Neural cell (in vitro differentiated cells): ENCODE results near the gene FOXP4. TPM values are rescaled to one million over a fixed set of nuclear protein-coding genes. Genes with fewer than 3 reads are reported as not detected.

Source experiments
- H2AFZ ChIP-seq: fragments of 200-600, 300-800 bp; sonication (generic), shearing (Covaris generic); 2 replicates; pipeline ENCODE4 v1.6.0; 2014; ENCODE audit warnings: low read depth, mild to moderate bottlenecking, antibody characterized with exemption, low read length, moderate library complexity
- H3F3A ChIP-seq: fragments of 200-600 bp; shearing (Covaris generic); 2 replicates; pipeline ENCODE4 v1.6.1; 2016; ENCODE audit warnings: mild to moderate bottlenecking, moderate library complexity, mixed read lengths, antibody characterized with exemption, low read length; ENCODE audit not compliant: insufficient read depth, poor library complexity, severe bottlenecking
- H3K27ac ChIP-seq: fragments of 200-600, 300-800 bp; sonication (generic), shearing (Covaris generic); 2 replicates; pipeline ENCODE4 v1.5.1; 2014; ENCODE audit warnings: mild to moderate bottlenecking, low read length, moderate library complexity
- H3K27me3 ChIP-seq: fragments of 300-800, 200-600 bp; sonication (generic), shearing (Covaris generic); 2 replicates; pipeline ENCODE4 v1.6.0; 2014; ENCODE audit warnings: mild to moderate bottlenecking, low read depth, low read length, moderate library complexity; ENCODE audit not compliant: insufficient read depth
- H3K36me3 ChIP-seq: fragments of 300-800, 200-600 bp; sonication (generic), shearing (Covaris generic); 2 replicates; pipeline ENCODE4 v1.5.1; 2014; ENCODE audit warnings: mild to moderate bottlenecking, antibody characterized with exemption, low read length, moderate library complexity; ENCODE audit not compliant: insufficient read depth
- H3K4me2 ChIP-seq: fragments of 300-800, 200-600 bp; sonication (generic), shearing (Covaris generic); 2 replicates; pipeline ENCODE4 v1.6.0; 2014; ENCODE audit warnings: mild to moderate bottlenecking, low read length
- H3K4me3 ChIP-seq: fragments of 300-800, 200-600 bp; sonication (generic), shearing (Covaris generic); 2 replicates; pipeline ENCODE4 v1.5.1; 2014; ENCODE audit warnings: mild to moderate bottlenecking, low read length, moderate library complexity
- H3K79me2 ChIP-seq: fragments of 200-600 bp; shearing (Covaris generic); replicated peaks from 2 replicates; pipeline ENCODE4 v1.6.0; 2014; ENCODE audit warnings: mild to moderate bottlenecking, low read length, moderate library complexity; ENCODE audit not compliant: insufficient read depth
- H3K9ac ChIP-seq: fragments of 300-800, 200-600 bp; sonication (generic), shearing (Covaris generic); 2 replicates; pipeline ENCODE4 v1.6.1; 2016; ENCODE audit warnings: mild to moderate bottlenecking, low read length, mixed read lengths
- H3K9me2 ChIP-seq: fragments of 200-600 bp; shearing (Covaris generic); 2 replicates; pipeline ENCODE4 v1.6.1; 2016; ENCODE audit warnings: mild to moderate bottlenecking, low read length, mixed read lengths; ENCODE audit not compliant: insufficient read depth
- H3K9me3 ChIP-seq: fragments of 200-600, 300-800 bp; sonication (generic), shearing (Covaris generic); 2 replicates; pipeline ENCODE4 v1.6.1; 2016; ENCODE audit warnings: mild to moderate bottlenecking, mixed run types, low read length, moderate library complexity, mixed read lengths
- H4K20me1 ChIP-seq: fragments of 200-600 bp; shearing (Covaris generic); 2 replicates; pipeline ENCODE4 v1.6.1; 2016; ENCODE audit warnings: mild to moderate bottlenecking, mixed run types; ENCODE audit not compliant: insufficient read depth
- CTCF ChIP-seq: fragments of 450-650 bp; IDR thresholded peaks from 2 replicates; pipeline ENCODE4 v1.5.1; 2014; ENCODE audit warnings: antibody characterized with exemption, mild to moderate bottlenecking, moderate library complexity; ENCODE audit not compliant: poor library complexity, severe bottlenecking
- EP300 ChIP-seq: fragments of 450-650 bp; conservative IDR thresholded peaks from 2 replicates; pipeline ENCODE4 v1.6.1; 2014; ENCODE audit warnings: antibody characterized with exemption, mild to moderate bottlenecking, moderate library complexity; ENCODE audit not compliant: poor library complexity, severe bottlenecking
- EZH2 ChIP-seq: fragments of 200-600, 300-800 bp; shearing (Covaris generic), sonication (generic); IDR thresholded peaks from 2 replicates; pipeline ENCODE4 v1.6.1; 2014; ENCODE audit warnings: antibody characterized with exemption, low read length, borderline replicate concordance, mild to moderate bottlenecking; ENCODE audit not compliant: insufficient read depth, poor library complexity, severe bottlenecking
- MXI1 ChIP-seq: fragments of 450-650 bp; conservative IDR thresholded peaks from 2 replicates; pipeline ENCODE4 v1.6.1; 2014; ENCODE audit warnings: antibody characterized with exemption, mild to moderate bottlenecking; ENCODE audit not compliant: poor library complexity, severe bottlenecking
- POLR2AphosphoS5 ChIP-seq: IDR thresholded peaks from 2 replicates; pipeline ENCODE4 v1.6.1; 2012
- RAD21 ChIP-seq: fragments of 450-650 bp; conservative IDR thresholded peaks from 2 replicates; pipeline ENCODE4 v1.6.1; 2014; ENCODE audit warnings: antibody characterized with exemption, mild to moderate bottlenecking, moderate library complexity
- REST ChIP-seq: IDR thresholded peaks from 2 replicates; pipeline ENCODE4 v1.6.1; 2012; ENCODE audit warnings: borderline replicate concordance
- SMC3 ChIP-seq: fragments of 450-650 bp; conservative IDR thresholded peaks from 2 replicates; pipeline ENCODE4 v1.6.1; 2014; ENCODE audit warnings: antibody characterized with exemption, mild to moderate bottlenecking, moderate library complexity; ENCODE audit not compliant: poor library complexity
- TAF1 ChIP-seq: IDR thresholded peaks from 2 replicates; pipeline ENCODE4 v1.6.1; 2012; ENCODE audit warnings: low read depth
- polyA plus RNA-seq: library from polyadenylated mRNA; depleted of rRNA; stranded (reverse); fragments of >200 nt; gene quantifications from 2 replicates; pipeline ENCODE4 v1.2.3, GENCODE V29; 2014

FOXP4 gene
- polyA plus RNA-seq, 1 donor from 2014 or later, result 7.1 TPM

GRCh38 chr6:41646026-41646795 is 100.0 kb downstream of the FOXP4 start:
- no peak overlapping the region for H3K4me2 ChIP-seq
- H4K20me1 ChIP-seq, result no peaks in the 10 kb centered on the region
- no peak overlapping the region for H3K27ac ChIP-seq
- no peaks in the 10 kb centered on the region for H3F3A ChIP-seq
- no peaks in the 10 kb centered on the region for H3K9me3 ChIP-seq
- TF ChIP-seq RAD21 (no peak), EP300 (no peak), TAF1 (no peak), SMC3 (no peak), POLR2AphosphoS5 (no peak), CTCF (no peak), REST (no peak), EZH2 (no peak), MXI1 (no peak)
- no peak overlapping the region for H3K4me3 ChIP-seq
- no peaks in the 10 kb centered on the region for H3K36me3 ChIP-seq
- H3K9ac ChIP-seq, result no peak overlapping the region
- H3K9me2 ChIP-seq, result no peaks in the 10 kb centered on the region
- no peak overlapping the region for H2AFZ ChIP-seq
- no peaks in the 10 kb centered on the region for H3K79me2 ChIP-seq
- H3K27me3 ChIP-seq, result no peaks in the 10 kb centered on the region

- Histone ChIP-seq H3K4me3 (no peak overlapping the region), H3K36me3 (no peaks in the 10 kb centered on the region), H3K27ac (no peak overlapping the region), H3K4me2 (no peak overlapping the region), H3K9me2 (no peaks in the 10 kb centered on the region), H2AFZ (no peak overlapping the region), H3K27me3 (no peaks in the 10 kb centered on the region), H3K79me2 (no peaks in the 10 kb centered on the region), H4K20me1 (no peaks in the 10 kb centered on the region), H3K9me3 (no peaks in the 10 kb centered on the region), H3K9ac (no peak overlapping the region), H3F3A (no peaks in the 10 kb centered on the region)
- no peak for TF ChIP-seq POLR2AphosphoS5
- TF ChIP-seq RAD21, result no peak
- no peak for TF ChIP-seq CTCF
These were observed 100.9 kb downstream of the FOXP4 start for GRCh38 chr6:41647061-41647511.
